Ecto neural progenitor cell (in vitro differentiated cells): Measurements from ENCODE around the gene ZNF526.

ENCODE experiments used
- DNase-seq: peaks from one replicate; pipeline ENCODE4 v3.0.0-alpha.2; 2018; ENCODE audit warnings: low spot score

The ZNF526 gene

DNA sequence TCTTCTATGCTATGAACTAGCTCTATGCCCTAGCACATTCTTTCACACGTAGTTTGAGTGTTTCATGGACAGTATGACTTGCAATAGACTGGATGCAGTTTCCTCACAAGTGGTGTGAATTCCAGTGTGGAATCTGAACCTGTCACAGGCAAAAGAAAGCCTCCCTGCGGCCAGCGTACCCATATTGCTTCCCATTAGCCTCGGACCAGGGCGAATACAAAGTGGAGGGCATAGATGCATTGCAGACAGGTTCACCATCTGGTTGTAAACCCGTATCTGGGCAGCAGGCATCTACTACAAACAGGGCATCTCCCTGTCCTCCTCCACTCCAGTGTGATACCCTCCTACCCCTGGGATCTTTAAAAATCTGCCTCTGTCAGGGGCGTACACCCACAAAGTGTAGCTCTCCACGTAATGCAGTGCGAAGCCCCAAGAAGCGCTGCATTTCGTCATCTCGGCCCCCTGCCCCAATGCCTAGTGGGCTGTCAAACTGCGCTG, 47.6 kb downstream of the ZNF526 start:
- DNase-seq: no peak

DNA sequence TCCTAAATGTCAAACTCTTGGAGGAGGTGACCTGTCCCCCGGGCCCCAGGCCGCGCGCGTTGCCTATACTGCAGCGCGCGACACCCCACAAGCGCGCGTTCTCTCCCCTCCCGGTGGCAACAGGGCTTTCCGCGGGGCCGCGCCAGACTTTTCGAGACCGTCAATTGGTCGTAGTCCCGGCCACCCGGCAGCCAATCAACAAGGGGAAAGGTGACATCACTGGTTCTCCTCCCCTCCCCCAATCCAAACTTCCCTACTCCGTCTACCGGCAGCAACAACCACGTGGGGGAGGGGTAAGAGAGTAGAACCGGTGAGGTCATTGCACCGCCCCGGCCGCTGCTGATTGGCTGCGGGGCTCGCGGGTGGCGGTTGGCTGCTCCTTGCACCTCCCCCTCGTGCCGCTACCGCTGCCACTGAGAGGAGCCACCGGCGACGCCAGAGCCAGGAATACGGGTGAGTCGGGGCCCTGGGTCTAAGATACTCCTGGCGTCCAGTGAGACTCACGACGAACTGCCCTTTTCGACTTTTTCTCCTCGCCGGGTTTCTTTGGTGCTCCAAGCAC, 48.1 kb downstream of the ZNF526 start:
- peak; percentile 98 for DNase-seq

DNA sequence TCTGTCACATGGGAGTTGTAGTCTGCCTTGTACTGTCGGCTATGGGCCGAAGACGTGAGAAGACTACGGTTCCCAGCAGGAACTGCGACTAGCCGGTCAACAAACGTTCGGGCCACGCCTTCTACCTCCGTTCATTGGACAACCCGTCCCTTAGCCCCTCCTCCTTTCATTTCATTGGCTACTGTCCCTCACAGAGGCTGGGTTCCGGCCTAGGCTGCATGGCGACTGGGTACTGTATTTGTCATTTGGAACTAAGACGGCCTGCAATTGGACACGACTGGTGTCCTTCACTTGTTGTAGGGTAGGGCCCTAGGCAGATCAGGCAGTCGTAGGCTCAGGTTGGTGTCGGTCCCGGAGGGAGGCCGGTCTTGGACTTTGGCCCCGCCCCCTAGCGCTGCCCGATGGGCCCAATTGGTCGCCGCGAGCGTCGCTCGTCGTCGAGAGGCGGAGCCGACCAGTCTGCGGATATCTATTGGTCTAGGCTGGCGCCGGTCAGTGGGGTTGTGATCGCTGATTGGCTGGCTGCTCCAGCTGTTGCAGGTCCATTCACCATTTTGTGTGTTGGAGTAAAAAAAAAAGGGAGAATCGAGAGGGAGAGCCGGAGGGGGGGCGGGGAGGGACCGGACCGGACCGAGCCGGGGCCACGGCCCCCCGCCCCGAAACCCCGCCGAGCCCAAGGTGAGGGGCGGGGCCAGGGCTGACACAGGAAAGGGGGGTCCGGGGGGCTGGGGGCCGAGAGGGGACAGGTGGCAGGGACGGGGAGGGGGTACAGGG, 48.8 kb downstream of the ZNF526 start, which contains the start of gene CIC:
TSS of gene CIC (plus strand) at position 549 of the 774 bp plus-strand sequence. CDS start 2,532 bp downstream, outside the sequence.
- peak; percentile 99 for DNase-seq

DNA sequence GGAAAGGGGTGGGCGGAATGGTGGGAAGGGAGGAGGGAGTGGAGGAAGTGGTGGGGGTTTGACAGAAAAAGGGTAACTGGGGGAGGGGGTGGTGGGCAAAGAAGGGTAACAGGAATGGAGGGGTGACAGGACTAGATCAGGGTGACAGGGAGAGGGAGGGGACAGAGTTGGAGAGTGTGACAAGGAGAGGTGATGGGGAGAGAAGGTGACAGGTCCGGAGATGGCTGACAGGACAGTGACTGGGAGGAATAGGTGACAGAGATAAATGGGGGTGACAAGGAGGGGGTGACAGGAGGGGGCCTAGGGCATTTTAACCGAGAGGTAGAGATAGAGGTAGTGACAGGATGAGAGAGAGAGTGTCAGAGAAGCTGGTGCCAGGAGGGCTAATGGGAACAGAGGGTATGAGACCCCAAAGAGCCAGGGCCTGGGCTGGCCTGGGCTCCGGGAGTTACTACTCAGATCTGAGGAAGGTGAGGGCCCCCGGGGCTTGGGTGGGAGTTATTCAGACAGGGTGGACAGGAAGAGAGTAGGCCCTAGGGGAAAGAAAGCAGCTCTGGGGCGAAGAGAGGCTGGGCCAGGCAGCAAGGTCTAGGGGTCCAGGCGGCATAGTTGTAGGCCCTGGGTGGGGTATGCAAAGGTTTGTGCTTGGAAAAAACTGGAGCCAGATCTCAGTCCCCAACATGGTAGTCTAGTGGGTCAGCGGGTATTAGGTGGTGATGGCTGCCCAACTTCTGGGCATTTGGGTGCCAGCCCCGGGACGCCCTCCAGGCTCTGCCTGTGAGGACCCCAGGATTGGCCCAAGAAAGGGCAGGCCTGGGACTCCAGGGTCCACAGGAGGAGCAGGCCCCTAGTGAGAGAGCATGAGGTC, 49.6 kb downstream of the ZNF526 start:
- no peak for DNase-seq

DNA sequence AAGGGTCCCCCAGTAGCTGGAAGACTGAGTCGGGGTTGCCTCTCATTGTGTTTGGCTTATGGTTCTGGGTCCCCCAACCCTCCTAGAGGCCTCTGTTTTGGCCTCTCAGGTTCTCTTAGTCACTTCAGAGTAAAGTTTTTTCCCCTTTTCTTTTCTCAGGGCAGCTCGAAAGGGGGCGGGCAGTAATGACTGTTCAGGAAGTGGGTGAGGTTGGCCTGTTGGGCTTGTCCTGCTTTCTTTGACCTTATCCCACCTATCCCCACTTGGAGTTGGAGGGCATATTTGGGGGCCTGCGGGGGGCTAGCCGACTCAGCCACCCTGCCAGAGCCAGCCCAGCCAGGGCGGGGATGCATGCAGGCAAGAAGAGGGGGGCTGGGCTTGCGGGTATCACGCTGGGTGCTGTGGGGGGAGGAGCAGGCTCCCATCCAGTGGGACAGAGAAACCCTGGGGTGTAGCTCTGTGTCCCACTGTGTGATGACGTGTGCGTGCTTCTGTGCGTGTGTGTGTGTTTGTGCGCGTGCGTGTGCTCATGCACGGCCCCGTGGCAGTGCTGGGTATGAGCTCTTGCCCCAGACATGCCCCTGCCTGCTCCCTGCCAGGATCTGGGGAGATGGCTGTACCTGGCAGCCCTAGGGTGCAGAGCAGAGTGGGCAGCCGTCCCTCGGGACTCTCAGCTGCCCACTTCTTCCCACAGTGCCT, 50.4 kb downstream of the ZNF526 start:
- no peak for DNase-seq

DNA sequence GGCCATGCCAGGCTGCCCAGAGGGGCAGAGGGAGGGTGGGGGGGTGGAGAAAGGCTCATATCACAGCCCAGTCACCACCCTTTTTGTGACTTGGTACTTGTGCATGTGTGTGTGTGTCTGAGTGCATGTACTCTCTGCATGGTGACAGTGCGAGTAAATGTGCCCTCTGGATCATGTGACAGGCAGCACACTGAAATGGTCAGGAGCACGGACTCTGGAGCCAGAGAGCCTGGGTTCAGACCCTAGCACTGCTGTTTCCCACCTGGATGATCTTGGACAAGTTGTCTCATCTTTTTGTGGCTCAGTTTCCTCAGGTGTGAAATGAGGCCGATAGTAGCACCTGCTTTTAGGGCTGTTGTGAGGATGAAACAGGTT, 50.9 kb downstream of the ZNF526 start:
- DNase-seq: no peak

DNA sequence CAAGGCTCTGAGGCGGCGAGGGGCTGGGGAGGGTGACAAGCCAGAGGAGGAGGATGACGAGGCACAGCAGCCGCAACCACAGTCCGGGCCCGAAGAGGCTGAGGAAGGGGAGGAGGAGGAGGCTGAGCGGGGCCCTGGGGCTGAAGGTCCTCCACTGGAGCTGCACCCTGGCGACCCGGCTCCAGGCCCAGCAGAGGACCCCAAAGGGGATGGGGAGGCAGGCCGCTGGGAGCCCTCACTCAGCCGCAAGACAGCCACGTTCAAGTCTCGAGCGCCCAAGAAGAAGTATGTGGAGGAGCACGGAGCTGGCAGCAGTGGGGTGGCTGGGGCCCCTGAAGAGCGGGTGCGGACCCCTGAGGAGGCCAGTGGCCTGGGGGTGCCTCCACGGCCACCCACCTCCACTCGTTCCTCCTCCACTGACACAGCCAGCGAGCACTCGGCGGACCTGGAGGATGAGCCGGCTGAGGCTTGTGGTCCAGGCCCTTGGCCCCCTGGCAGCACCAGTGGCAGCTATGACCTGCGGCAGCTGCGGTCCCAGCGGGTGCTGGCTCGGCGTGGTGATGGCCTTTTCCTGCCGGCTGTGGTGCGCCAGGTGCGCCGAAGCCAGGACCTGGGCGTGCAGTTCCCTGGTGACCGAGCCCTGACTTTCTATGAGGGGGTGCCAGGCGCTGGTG, 51.9 kb downstream of the ZNF526 start:
- DNase-seq: no peak

DNA sequence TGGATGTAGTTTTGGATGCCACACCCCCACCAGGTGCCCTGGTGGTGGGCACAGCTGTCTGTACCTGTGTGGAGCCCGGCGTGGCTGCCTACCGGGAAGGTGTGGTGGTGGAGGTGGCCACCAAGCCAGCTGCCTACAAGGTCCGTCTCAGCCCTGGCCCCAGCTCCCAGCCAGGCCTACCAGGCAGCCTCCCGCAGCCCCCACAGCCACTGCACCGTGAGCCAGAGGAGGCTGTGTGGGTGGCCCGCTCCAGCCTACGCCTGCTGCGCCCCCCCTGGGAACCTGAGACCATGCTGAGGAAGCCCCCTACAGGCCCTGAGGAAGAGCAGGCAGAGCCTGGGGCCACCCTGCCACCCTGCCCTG, 52.4 kb downstream of the ZNF526 start:
- no peak for DNase-seq

DNA sequence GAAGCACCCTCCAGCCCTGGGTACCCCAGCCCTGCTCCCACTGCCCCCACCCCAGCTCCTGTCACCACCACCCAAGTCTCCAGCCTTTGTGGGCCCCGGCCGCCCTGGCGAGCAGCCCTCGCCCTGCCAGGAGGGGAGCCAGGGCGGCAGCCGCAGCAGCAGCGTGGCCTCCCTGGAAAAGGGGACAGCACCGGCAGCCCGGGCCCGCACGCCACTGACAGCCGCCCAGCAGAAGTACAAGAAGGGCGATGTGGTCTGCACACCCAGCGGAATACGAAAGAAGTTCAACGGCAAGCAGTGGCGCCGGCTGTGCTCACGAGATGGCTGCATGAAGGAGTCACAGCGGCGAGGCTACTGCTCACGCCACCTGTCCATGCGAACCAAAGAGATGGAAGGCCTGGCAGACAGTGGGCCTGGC, 52.9 kb downstream of the ZNF526 start:
- DNase-seq: no peak

DNA sequence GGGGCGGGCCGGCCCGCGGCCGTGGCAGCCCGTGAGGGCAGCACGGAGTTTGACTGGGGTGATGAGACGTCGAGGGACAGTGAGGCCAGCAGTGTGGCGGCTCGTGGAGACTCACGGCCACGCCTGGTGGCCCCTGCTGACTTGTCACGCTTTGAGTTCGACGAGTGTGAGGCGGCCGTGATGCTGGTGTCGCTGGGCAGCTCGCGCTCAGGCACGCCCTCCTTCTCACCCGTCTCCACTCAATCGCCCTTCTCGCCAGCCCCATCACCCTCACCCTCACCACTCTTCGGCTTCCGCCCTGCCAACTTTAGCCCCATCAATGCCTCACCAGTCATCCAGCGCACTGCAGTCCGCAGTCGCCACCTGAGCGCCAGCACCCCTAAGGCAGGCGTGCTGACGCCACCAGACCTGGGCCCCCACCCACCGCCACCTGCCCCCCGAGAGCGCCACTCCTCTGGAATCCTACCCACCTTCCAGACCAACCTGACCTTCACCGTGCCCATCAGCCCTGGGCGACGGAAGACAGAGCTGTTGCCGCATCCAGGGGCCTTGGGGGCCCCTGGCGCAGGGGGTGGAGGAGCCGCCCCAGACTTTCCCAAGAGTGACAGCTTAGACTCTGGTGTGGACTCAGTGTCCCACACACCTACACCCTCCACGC, 53.4 kb downstream of the ZNF526 start:
- no peak for DNase-seq

DNA sequence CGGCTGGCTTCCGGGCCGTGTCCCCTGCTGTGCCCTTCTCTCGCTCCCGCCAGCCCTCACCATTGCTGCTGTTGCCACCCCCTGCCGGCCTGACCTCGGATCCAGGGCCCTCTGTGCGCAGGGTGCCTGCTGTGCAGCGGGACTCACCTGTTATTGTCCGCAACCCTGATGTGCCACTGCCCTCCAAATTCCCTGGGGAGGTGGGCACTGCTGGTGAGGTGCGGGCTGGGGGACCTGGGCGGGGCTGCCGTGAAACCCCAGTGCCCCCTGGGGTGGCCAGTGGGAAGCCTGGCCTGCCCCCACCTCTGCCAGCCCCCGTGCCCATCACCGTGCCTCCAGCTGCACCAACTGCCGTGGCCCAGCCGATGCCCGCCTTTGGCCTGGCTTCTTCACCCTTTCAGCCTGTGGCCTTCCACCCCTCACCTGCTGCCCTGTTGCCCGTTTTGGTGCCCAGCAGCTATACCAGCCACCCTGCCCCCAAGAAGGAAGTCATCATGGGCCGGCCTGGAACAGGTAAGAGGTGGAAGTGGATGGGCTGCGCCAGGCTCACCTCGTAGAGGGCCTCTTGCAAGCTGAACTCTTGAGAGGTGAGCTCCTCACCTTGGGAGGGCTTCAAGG, 54.1 kb downstream of the ZNF526 start:
- no peak for DNase-seq

DNA sequence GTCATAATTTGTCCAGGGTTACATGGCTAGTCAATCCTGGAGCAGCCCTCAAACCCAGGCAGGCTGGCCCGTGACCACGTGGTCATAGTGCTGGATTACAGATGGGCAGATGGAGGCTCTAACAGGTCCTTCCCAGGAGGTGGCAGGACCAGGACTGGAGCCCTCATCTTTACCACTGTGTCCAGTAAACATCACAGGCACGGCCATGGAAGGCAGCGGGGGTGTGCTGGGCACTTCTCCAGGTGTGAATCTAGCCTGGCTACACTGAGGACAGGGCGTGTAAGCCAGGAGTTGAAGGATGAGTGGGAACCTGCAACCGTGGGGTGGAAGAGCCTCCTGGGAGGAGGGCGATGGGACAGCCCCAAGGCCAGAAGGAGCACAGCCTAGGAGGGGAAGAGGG, 55.0 kb downstream of the ZNF526 start:
- DNase-seq: no peak

DNA sequence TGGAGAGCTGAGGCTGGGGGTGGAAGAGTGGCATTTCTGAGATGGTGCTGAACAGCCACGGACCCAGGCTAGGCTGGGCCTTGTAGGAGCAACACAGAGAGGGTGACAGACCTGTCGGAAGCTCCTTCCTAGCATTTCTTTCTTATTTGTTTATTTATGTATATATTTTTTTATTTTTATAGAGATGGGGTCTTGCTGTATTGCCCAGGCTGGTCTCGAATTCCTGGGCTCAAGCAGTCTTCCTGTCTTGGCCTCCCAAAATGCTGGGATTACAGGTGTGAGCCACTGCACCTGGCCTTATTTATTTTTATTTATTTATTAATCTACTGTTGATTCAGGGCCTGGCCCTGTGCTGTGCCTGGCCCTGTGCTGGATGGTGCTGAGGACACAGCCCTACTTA, 55.4 kb downstream of the ZNF526 start:
- no peak for DNase-seq

DNA sequence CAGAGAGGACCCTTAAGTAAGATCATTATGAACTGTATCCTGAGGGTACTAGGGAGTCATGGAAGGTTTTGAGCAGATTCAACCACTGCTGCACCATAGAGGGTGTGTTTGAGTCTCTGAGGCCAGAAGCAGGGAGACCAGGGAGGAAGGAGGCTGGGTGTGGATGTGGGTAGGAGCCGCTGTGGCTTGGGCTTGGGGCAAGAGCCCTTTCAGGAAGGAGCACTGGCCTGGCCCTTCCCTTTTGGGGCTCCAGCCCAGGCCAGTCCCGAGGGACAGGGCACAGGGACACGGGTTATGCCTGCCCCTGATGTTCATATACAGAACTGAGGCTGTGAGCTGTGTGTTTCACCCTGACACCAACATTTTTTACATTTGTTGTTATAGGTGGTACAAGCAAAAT, 56.2 kb downstream of the ZNF526 start:
- no peak for DNase-seq

DNA sequence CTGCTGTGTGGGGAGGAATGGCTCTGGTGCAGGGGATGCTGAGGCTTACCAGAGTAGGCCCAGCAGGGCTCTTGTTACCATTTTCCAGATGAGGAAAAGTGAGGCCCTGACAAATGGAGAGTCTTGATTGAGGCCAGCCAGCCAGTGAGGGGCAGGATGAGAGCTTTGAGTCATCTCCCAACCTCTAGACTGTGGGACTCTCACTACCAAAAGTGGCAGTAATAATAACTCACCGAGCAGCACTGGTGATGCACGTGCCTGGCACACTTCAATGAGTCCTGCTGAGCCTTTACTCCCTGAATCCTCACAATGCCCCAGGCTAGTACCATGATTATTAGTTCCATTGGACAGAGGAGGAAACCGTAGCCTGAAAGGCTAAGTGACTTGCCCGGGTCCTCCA, 56.7 kb downstream of the ZNF526 start:
- DNase-seq: no peak
